Measurements from ENCODE around the gene PDE5A. TPM values are rescaled to one million over a fixed set of nuclear protein-coding genes. Genes with fewer than 3 reads are reported as not detected.

The PDE5A gene
- polyA plus RNA-seq, 1 donor (not counting 4 experiments of a cell fraction or from before 2014, with no cell fraction given) = 3.6 TPM

- no peaks in the 10 kb centered on the region for H3K9me3 ChIP-seq (ENCODE audit: control insufficient read depth, low read depth, low read length)
- FAIRE-seq = no peak
These were observed 64.5 kb downstream of the PDE5A start for GRCh38 chr4:119564106-119564505.

GRCh38 chr4:119559044-119559647 lies 69.5 kb downstream of the PDE5A start:
- no peak overlapping the region for H3K4me3 ChIP-seq (ENCODE audit: control insufficient read depth in 2 of 3, extremely low read depth in 1 of 3, insufficient read depth in 2 of 3, low read depth in 1 of 3, low read length in 3 of 3)
- TF ChIP-seq CTCF (optimal IDR thresholded peaks at IDR 0.05 in 1 of 3, IDR thresholded peaks at IDR 0.05 in 1 of 3, conservative IDR thresholded peaks at IDR 0.05 in 1 of 3; ENCODE audit: extremely low read depth in 1 of 3, insufficient read depth in 2 of 3, low read length in 3 of 3) (no peak), EZH2 (IDR thresholded peaks at IDR 0.05; ENCODE audit: low read length) (no peak)
- H3K27me3 ChIP-seq (ENCODE audit: control insufficient read depth, extremely low read depth, insufficient read depth, low read length) = no peaks in the 10 kb centered on the region
- no peaks in the 10 kb centered on the region for H3K36me3 ChIP-seq (ENCODE audit: control insufficient read depth in 2 of 2, extremely low read depth in 1 of 2, insufficient read depth in 2 of 2, low read length in 2 of 2)
- H3K4me2 ChIP-seq (ENCODE audit: control insufficient read depth, extremely low read depth, insufficient read depth, low read depth, low read length) = no peak overlapping the region
- no peaks in the 10 kb centered on the region for H3K9me3 ChIP-seq (ENCODE audit: control insufficient read depth, low read depth, low read length)
- DNase-seq (ENCODE audit: low read depth, low spot score) (no peak), FAIRE-seq (no peak)
- no peak overlapping the region for H3K27ac ChIP-seq (ENCODE audit: control insufficient read depth, insufficient read depth, low read length)
- no peak overlapping the region for H3K9ac ChIP-seq (ENCODE audit: control insufficient read depth, extremely low read depth, insufficient read depth, low read length)
- no peaks in the 10 kb centered on the region for H3K9me1 ChIP-seq (ENCODE audit: control insufficient read depth, extremely low read depth, insufficient read depth, low read length)
- H3K4me1 ChIP-seq (ENCODE audit: control insufficient read depth, extremely low read depth, insufficient read depth, low read length) = no peaks in the 10 kb centered on the region
- H4K20me1 ChIP-seq (ENCODE audit: control insufficient read depth, extremely low read depth, insufficient read depth, low read length) = no peaks in the 10 kb centered on the region
- dilution Hi-C loops (cut with MboI; ENCODE audit: extremely low pct_ligation_motif_present, low sequenced_read_pairs) = no loop called here
- no peaks in the 10 kb centered on the region for H3K79me2 ChIP-seq (ENCODE audit: control insufficient read depth, insufficient read depth, low read length)
- no peak overlapping the region for H2AFZ ChIP-seq (ENCODE audit: control insufficient read depth, low read length)

More at GRCh38 chr4:119564106-119564505, 64.5 kb downstream of the PDE5A start:
- H4K20me1 ChIP-seq (ENCODE audit: control insufficient read depth, extremely low read depth, insufficient read depth, low read length) = no peaks in the 10 kb centered on the region
- no peaks in the 10 kb centered on the region for H3K27me3 ChIP-seq (ENCODE audit: control insufficient read depth, extremely low read depth, insufficient read depth, low read length)
- no peaks in the 10 kb centered on the region for H3K4me1 ChIP-seq (ENCODE audit: control insufficient read depth, extremely low read depth, insufficient read depth, low read length)
- DNase-seq (ENCODE audit: low read depth, low spot score) = no peak
- H3K9me1 ChIP-seq (ENCODE audit: control insufficient read depth, extremely low read depth, insufficient read depth, low read length) = no peaks in the 10 kb centered on the region
- no peak overlapping the region for H3K27ac ChIP-seq (ENCODE audit: control insufficient read depth, insufficient read depth, low read length)
- H3K4me2 ChIP-seq (ENCODE audit: control insufficient read depth, extremely low read depth, insufficient read depth, low read depth, low read length) = no peak overlapping the region
- no peak overlapping the region for H3K4me3 ChIP-seq (ENCODE audit: control insufficient read depth in 2 of 3, extremely low read depth in 1 of 3, insufficient read depth in 2 of 3, low read depth in 1 of 3, low read length in 3 of 3)
- no peak overlapping the region for H3K9ac ChIP-seq (ENCODE audit: control insufficient read depth, extremely low read depth, insufficient read depth, low read length)
- H3K79me2 ChIP-seq (ENCODE audit: control insufficient read depth, insufficient read depth, low read length) = no peaks in the 10 kb centered on the region
- TF ChIP-seq EZH2 (IDR thresholded peaks at IDR 0.05; ENCODE audit: low read length) = no peak
- no peak for TF ChIP-seq CTCF (optimal IDR thresholded peaks at IDR 0.05 in 1 of 3, IDR thresholded peaks at IDR 0.05 in 1 of 3, conservative IDR thresholded peaks at IDR 0.05 in 1 of 3; ENCODE audit: extremely low read depth in 1 of 3, insufficient read depth in 2 of 3, low read length in 3 of 3)
- dilution Hi-C loops (cut with MboI; ENCODE audit: extremely low pct_ligation_motif_present, low sequenced_read_pairs) = no loop called here
- no peak overlapping the region for H2AFZ ChIP-seq (ENCODE audit: control insufficient read depth, low read length)
- no peaks in the 10 kb centered on the region for H3K36me3 ChIP-seq (ENCODE audit: control insufficient read depth in 2 of 2, extremely low read depth in 1 of 2, insufficient read depth in 2 of 2, low read length in 2 of 2)

Measured in keratinocyte (primary cell).